Suppressor macrophage treated with lipopolysaccharide for 1 hour (primary cell): ENCODE measurements around the gene ATXN3L.

Experiments used
- DNase-seq, 3 donors: peaks; one replicate each; pipeline ENCODE4 v3.0.0-alpha.2; 2020 to 2022

ATXN3L gene

GRCh38 chrX:13304052-13304451, 15.8 kb downstream of the ATXN3L start:
- no peak for DNase-seq

- peak; percentile 46 to 62 (median 61) for DNase-seq
Observed at GRCh38 chrX:13303248-13303647, 16.6 kb downstream of the ATXN3L start.

DNA sequence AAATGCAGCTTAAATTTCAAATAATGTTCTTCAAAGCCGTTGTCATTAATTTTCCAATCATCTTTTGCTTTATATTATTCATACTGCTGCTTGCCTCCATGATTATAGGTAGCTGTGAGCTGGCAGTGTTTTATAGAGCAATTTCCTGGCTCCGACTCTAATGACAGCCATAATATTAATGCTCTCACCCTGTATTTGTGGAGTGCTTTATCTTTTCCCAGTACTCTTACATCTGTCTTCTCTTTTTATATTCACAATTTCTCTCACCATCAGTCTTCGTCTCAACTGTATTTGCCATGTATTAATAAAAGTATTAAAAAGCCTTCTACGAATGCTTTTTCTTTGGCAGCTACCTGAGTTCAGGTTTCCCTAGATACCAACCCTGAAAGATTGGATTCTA, 21.0 kb downstream of the ATXN3L start:
- no peak for DNase-seq

DNA sequence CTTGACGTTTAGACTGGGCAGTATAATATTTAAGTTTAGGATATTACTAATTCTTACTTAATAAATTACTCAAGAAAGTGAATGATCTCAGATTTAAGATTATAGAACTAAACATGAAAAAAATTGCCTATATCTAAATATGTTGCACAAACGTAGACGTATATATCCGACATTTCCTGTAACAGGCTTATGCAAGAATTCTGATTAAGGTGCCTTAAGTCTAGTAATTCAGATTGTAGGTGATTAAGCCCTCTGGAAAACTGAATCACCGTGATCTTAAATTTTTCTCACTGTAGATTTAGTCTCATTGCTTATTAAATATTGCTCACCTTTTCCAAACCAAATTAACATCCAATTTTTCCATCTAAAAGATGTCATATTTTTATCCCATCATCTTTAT, 24.0 kb downstream of the ATXN3L start:
- no peak for DNase-seq

GRCh38 chrX:13293700-13294099, 26.2 kb downstream of the ATXN3L start:
- DNase-seq = no peak

- DNase-seq = no peak
Observed at GRCh38 chrX:13290891-13291614, 28.8 kb downstream of the ATXN3L start.

- DNase-seq = no peak
Observed at GRCh38 chrX:13288671-13289070, 31.2 kb downstream of the ATXN3L start.

DNA sequence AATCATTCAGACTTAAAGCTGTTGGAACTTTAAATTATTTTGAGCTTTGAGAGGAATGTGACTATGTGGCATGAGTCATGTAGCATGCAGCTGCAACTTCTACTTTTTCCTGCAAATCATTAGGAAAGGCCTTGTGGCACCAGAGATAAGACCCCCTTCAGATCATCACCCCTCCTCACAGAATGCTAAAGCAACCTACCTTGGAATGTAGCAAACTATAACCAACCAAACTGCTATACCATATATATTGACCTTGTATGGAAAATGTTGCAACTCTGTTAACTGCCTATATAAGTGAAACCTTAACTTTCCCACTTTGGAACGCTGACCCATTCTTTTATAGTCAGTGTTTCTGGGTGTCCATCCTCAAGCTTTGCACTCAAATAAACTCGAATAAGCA, 32.0 kb downstream of the ATXN3L start:
- peak in 1 of 3 donors; percentile 34 for DNase-seq

DNA sequence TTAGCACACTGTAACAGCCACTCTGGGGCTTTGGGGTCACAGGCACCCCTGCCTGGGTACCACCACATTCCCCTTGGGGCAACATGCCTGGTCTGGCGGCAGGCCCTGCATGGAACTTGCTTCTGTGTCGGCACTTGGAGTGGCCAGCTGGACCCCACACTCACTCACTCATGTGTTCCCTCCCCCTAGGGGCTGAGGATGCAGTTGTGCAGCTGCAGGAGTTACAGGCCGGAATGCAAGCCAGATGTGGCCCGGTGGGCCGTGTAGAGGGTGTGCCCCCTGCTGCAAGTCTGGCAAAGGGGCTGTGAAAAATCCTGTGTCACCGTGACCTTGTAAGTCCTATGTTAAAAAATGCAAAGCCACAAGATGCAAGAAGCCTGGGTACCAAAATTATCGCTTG, 34.2 kb downstream of the ATXN3L start:
- no peak for DNase-seq

DNA sequence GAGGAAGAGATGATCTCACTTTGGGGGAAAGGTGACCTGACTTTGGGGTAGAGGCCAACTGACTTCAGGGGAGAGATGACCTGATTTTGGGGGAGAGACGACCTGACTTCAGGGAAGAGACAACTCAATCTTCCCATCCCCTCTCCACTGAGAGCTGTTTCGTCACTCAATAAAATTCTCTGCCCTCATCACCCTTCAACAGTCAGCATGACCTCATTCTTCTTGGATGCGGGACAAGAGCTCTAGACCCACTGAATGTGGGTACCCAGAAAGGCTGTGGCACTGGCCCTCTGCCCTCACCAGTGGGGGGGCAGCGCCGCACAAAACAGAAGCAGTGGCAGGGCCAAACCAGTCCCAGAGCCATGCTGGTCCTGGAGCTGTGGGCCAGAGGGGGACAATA, 34.6 kb downstream of the ATXN3L start:
- DNase-seq = no peak

GRCh38 chrX:13284570-13284969, 35.3 kb downstream of the ATXN3L start:
- DNase-seq = no peak

DNA sequence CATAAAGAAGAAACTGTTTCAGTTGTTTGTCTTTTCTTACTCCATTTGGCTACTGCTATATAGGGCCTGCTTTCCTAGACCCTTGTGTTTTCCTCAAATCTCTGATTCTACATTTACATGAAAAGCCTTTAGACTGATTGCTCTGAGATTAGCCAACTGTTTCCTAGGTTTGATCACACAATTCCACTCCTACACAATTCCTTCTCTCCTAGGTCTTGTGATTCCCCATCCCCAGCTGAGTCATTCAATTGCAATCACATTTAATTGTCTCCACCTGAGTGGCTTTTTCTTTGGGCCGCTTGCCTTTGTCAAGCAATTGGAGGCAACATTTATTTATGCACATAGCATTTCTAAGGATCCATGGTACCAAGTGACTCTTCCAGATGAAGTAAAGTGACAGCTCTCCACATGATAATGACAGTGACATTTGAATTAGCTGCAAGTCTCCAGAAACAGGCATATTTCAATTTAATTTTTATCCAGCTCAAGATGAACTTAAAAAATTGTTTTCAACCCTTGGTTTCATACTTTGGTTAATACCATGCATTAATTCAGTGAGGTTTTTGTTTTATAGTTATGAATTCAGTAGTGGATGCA, 35.8 kb downstream of the ATXN3L start:
- peak; percentile 15 to 33 (median 18) for DNase-seq

DNA sequence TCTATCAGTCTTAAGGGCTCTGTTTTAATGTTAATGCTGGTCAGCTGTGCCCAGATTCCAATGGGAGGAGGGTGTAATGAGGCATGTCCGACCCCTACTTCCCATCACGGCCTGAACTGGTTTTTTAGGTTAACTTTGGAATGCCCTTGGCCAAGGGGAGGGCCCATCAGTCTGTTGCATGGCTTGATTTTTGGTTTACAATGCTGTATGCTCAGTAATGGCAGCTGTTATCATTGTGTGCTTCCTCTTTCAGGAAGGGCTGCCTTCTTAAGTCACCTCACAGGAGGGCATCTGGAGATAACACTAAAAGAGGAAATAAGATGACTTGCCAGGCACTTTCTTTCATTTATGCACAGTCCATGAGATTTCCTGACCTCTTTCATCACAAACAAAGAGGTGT, 36.3 kb downstream of the ATXN3L start:
- DNase-seq = peak in 2 of 3 donors; percentile 21 to 26

- no peak for DNase-seq
Observed at GRCh38 chrX:13281289-13281688, 38.6 kb downstream of the ATXN3L start.

DNA sequence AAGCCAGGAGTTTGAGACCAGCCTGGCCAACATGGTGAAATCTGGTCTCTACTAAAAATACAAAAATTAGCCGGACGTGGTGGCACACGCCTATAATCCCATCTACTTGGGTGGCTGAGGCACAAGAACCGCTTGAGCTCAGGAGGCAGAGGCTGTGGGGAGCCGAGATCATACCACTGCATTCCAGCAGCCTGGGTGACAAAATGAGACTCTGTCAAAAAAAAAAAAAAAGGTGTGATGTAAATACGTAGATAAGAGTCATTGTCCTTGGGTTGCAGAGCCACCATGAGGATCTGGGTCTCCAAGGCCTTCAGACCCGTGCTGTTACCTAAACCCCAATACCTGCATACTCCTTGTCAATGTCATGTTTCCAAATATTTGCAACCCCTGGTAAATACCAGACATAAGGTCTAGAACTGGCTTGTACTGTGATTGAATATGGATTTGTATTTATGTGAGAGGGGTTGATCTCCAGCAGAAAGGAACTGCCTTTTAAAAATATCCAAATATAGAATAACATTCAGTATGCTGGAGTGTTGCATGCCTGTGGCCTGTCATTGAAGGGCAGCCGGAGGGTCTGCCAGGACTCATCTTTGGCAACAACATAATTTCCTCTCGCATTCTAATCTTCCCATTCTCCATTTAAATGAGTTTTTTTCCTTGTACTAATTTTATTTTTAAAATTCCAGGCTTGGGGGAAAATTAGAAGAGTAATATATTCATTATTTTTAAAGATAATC, 40.4 kb downstream of the ATXN3L start:
- no peak for DNase-seq

- DNase-seq = no peak
Observed at GRCh38 chrX:13277539-13277938, 42.3 kb downstream of the ATXN3L start.

DNA sequence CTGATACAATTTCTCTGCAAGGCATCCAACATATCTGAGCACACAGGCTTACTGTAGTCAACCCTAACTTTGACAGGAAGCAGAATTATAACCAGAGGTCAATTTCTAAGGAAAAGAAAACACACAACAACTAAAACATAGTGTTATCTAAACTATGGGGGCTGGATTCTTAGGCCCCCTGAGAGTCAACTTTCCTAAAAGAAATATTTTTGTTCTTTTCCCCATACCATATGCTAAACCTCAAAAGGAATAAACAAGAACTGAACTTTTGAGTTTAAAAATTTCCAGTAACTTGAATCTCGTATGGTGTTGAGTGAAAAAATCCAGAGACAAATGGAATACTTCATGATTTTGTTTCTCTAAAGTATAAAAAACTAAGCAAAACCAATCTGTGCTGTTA, 42.9 kb downstream of the ATXN3L start:
- DNase-seq = no peak

GRCh38 chrX:13275031-13275430, 44.8 kb downstream of the ATXN3L start:
- DNase-seq = no peak

GRCh38 chrX:13272426-13272825, 47.4 kb downstream of the ATXN3L start:
- DNase-seq = no peak

DNA sequence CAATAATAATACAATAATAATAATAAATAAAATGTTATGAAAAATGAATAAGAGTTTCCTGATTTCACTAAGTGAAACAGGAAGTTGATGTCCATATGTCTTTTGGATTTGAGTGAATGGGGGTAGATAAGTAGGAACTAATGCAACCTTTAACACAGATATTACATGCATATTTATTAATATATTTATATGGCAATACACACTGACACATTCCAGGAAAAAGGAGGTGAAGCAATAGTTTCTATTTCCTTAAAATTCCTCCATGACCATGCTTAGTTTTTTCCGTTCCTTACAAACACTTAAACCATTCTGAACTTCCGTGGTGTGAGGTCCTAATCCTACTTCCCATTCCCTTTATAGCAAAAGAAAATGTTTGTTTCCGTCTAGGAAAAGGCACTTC, 48.3 kb downstream of the ATXN3L start:
- DNase-seq = peak; percentile 24 to 79 (median 43)

DNA sequence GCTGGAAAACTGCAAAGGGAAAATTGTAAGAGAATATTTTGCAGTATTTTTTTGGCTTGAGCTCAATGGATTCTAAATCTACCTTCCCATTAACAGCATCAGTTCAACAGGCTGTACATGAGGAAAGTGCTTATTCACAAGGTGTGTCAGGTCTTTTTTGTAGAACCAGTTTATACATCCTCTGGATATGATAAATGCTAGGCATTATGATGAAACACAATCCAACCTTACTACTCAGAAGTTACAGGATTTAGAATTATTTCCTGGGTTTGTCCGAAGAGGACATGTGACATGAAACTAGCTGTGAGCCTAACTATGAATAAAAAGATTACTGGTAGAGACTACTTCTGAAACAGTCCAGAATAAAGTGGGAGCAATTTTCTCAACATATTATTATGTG, 49.5 kb downstream of the ATXN3L start:
- DNase-seq = peak in 1 of 3 donors; percentile 22

GRCh38 chrX:13268874-13269273, 51.0 kb downstream of the ATXN3L start:
- DNase-seq = no peak
